ENCODE results near the gene CUBN.

GRCh38 chr10:16847644-16848043 is 282.0 kb downstream of the CUBN start:
- TF ChIP-seq POLR2A (IDR thresholded peaks at IDR 0.05) = no peak
- TF ChIP-seq, protein P1, sequence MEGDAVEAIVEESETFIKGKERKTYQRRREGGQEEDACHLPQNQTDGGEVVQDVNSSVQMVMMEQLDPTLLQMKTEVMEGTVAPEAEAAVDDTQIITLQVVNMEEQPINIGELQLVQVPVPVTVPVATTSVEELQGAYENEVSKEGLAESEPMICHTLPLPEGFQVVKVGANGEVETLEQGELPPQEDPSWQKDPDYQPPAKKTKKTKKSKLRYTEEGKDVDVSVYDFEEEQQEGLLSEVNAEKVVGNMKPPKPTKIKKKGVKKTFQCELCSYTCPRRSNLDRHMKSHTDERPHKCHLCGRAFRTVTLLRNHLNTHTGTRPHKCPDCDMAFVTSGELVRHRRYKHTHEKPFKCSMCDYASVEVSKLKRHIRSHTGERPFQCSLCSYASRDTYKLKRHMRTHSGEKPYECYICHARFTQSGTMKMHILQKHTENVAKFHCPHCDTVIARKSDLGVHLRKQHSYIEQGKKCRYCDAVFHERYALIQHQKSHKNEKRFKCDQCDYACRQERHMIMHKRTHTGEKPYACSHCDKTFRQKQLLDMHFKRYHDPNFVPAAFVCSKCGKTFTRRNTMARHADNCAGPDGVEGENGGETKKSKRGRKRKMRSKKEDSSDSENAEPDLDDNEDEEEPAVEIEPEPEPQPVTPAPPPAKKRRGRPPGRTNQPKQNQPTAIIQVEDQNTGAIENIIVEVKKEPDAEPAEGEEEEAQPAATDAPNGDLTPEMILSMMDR (IDR thresholded peaks at IDR 0.05) = no peak
- TF ChIP-seq POLR2AphosphoS5 (IDR thresholded peaks at IDR 0.05) = no peak

Measured in prostate gland (tissue), 2 donors.